ENCODE results near the gene OSR1. TPM values are rescaled to one million over a fixed set of nuclear protein-coding genes. Genes with fewer than 3 reads are reported as not detected.
"Not testable (repeated sequence)": the region's sequence is repeated elsewhere in the genome, so short reads cannot be mapped to it uniquely, and the experiment has no call there.

Gene OSR1
- total RNA-seq, 1 donor from 2014 or later, result 12.9 TPM

DNA sequence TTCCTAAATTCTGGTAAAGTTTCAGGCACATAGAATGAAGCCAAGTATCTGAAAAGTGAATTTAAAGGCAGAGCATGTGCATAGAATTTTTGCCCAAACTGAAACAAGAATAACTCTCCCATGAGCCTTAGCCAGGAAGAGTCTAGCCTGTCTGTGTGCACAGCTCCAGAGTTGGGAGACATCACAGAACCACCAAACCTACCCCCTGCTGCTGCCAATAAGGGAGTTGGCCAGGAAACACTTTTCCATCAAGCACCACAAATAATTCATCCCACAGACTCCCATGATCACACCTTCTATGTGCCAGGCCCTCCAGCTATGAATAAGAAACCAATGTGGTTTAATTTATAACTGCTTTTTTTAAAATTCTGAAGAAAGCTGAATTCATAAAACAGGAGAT lies 27.0 kb downstream of the OSR1 start:
- no peak for DNase-seq

DNA sequence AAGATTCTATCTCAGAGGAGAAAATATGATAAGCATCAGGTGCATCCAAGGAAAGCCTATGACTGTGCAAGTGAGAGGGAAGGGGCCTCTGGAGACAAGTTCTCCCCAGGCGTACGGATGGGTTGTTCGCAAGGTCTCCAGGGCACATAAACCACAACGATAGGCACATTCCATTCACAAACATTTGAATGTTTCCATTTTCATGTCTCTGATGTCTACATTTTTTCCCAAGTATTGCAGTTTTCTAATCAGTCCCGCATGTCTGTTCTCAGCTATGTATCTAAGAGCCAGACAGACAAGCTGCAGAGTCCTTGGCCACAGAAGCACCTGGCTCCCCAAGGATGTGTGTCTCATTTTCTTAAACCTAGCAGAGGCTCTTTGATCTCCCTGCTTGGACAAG lies 28.0 kb downstream of the OSR1 start:
- no peak for DNase-seq

DNA sequence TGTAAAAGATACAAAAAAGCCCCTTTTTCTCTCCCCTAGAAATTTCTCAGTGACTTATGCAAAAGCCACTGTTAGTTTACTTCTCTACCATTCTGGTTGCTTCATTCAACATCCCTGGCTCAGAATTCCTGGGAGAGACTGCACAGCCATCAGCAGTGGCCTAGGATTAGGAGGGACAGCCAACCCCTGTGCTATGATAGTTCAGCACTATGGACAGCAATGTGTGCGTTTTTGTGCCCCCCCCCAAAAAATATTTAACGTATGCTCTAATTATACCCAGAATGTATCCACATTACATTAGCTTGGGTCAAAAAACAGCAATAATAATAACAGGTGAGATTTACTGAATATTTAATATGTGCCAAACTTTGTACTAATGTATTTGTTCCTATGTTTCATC lies 29.0 kb downstream of the OSR1 start:
- no peak for DNase-seq

DNA sequence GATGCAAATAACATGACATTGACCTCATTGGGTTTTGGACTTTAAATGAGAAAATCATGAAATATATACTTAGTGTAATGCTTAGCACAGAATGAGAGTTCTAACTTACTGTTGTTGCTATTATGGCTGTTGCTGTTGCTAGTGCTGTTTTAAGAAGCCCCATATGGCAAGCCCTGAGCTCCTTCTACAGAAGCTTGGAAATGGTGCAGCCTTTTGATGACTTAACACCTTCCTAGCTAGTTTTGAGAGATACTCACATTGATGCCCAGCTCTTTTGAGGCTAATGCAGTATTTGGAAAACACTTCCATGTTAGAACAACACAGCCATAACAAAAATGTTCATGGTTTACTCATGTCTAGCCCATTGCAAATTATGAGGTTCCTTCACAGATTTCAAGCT lies 30.9 kb downstream of the OSR1 start:
- no peak for DNase-seq

DNA sequence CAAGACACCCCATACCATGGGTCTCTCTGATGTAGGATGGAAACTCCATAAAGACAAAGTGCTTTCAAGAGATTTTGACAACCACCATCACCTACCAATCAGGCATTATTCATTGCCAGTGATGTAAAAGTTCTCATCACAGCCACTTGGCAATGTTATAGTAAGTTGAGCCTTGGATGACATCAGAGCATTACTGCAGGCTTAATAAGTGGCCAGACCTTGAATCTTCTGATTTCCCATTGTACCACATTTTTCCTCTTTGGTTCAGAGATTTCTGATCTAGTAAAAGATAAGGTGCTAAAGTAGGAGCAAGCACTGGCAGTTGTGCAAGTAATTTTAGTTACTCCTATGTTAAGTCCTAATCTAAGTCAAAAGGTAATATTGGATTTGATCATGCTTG lies 36.5 kb downstream of the OSR1 start:
- DNase-seq, result no peak

DNA sequence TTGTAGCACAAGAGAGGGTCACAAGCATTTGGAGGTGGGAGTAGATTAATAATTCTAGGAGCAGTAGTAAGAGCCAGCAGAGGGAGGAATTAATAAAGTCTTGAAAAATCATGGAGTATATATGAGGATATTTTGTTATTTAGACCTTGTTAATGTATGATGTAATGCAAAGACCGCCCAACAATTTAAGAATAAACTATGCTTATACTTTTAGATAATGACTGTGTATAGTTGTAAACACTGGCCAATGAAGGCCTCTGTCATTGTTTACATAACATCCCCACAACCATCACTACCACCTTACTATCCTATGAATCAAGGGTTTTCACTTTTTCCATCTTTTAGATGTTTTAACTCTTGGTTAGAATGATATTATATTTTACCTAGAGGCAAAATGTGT lies 37.6 kb downstream of the OSR1 start:
- DNase-seq, result no peak

DNA sequence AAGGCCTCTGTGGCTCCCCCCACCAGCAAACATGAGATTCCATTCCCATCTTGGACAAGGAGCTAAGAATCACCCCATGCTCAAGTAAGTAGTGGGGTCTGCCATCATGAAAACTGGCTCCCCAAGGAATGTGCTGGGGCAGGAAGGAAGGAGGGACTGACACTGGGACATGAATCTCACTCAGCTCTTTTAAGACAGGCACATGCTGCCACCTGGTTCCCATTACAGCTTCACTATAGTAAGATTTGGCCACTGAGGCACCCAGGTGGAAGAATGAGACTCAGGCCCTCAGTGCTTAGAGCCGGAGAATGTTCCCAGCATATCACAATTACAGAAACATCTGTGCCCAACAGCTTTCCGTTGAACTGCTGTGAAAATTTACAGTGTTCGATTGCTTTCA lies 38.7 kb downstream of the OSR1 start:
- no peak for DNase-seq

DNA sequence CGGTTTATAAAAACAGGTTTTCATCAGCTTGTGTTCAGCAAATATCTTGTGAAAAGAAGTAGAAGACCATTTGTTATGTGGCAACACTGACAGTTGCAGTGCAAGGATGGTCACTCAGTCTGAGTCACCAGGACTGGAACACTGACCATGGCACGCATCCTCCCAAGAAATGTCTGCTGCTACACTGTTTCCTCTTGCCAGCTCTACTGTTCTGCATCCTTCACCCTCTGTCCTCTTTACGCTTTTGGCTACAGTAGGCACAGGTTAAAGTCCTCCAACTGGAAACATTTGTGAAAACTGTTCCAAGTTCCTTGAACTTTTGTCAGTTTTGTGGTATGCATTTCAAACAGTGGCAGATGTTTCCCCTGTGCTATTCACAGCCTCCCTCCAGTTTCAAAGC lies 39.4 kb downstream of the OSR1 start:
- no peak for DNase-seq

DNA sequence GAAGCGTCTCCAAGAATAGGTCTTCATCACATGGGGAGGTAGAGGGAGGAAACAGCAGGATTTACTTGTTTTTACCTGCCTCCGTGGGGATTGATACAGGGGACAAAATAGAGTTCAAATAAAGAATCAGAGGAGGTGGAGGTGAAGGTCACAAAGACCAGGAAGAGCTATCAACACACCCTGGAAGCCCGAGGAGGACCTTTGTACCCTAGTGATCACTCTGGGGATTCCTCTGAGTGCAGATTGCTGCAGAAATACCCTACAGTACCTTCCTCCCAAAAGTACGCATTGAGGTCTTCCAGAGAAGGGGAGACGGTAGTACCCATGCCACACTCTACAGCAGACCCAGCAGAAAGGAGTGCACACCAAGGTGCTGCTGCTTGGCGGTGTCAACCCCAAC lies 44.9 kb downstream of the OSR1 start:
- DNase-seq, result no peak

DNA sequence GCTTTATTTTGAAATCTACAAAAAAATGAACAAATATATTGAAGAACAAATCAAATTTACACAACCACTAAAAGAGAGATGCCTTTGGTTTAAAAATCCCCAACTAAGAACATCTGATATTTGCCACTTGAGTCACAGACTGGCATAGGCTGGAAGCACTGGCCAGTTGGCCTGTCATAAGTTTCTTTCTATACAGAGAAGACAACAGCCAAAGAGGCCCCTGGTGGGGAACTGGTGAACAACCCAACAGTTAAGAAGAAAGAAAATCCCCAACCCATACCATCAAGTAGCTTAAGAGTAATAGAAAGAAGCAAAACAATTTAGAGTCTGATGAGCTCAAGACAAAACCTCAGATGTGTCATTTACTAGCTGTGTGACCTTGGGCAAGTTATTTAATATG lies 45.5 kb downstream of the OSR1 start:
- no peak for DNase-seq

DNA sequence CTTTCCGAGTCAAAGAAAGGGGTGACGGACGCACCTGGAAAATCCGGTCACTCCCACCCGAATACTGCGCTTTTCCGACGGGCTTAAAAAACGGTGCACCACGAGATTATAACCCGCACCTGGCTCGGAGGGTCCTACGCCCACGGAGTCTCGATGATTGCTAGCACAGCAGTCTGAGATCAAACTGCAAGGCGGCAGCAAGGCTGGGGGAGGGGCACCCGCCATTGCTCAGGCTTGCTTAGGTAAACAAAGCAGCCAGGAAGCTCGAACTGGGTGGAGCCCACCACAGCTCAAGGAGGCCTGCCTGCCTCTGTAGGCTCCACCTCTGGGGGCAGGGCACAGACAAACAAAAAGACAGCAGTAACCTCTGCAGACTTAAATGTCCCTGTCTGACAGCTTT lies 52.4 kb downstream of the OSR1 start:
- DNase-seq, result not testable (repeated sequence)

DNA sequence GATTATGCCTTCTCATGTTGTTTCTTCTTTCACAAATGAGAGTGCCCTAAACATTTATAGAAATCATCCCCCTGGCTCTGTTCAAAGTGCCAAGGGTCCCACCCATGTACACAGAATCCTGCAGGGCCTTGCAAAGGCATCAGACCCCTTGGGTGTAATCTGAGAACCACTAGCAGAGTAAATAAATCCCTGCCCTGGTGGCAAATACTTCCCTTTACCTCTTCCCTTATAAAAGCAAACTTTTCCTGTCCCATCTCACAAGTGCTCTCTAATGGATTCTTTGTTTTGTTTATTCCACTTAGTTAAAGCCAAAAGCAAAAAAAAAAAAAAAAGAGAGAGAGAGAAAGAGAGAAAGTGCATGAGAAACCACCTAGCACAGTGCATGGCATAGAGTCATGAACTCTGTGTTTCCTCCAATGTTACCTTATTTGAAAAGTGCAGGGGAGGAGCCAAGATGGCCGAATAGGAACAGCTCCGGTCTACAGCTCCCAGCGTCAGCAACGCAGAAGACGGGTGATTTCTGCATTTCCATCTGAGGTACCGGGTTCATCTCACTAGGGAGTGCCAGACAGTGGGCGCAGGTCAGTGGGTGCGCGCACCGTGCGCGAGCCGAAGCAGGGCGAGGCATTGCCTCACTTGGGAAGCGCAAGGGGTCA lies 52.9 kb downstream of the OSR1 start:
- not testable (repeated sequence) for DNase-seq

DNA sequence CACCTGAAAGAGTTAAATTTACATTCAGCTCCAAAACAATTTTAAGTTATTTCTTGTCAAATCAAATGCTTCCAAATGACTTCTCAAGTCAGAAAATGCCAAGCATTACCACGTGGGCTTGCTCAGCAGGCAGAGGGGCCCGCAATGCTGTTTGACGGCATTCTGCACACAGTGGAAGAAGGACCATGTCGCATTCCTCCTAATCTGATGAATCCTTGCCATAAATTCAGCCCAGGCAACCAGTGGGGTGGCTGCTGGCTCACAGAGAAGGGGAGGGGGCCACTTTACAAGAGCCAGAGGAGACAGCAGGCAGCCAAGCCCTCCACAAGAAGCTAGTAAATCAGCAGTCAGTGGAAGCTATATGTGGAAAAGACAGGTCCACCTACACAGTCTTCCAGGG lies 56.7 kb downstream of the OSR1 start:
- no peak for DNase-seq

Small RNA genes lying within 50 kb of the gene (small RNA-seq; reads per million reads assigned to genes)
- 0.07 reads per million for gene MIR4757 (ENCODE audit: low replicate concordance)

Measured in skin of body (tissue), 3 donors.